ENCODE measurements around the gene POSTN. TPM values are rescaled to one million over a fixed set of nuclear protein-coding genes. Genes with fewer than 3 reads are reported as not detected.

Gene POSTN
- total and polyA plus RNA-seq, 11 donors, result 8.7 to 102 (median 24.2) TPM

DNA sequence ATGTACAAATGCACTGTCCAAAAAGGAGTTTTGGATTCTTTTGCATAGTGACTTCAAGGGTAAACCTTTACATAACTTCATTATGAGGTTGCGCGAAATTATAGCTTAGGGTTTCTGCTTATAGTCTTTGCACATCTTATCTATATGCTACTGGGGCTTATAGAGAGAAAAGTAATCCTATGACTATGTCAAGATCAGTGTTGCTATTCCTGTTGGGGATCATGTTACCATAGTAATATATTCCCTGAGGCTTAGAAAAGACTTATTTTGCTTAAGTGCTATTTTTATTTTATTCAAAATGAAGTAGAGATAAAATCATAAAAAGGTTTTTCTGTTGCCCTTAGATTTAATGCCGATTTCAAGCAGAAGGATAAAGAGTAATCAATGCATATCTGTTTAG, 14.7 kb upstream of the POSTN start:
- WGBS, 4 donors, result 78 to 83% (median 81%) methylated on average over 3 of the region's 3 CpGs
- Histone ChIP-seq H3K4me1 (no peaks in the 10 kb centered on the region), H3K36me3 (no peaks in the 10 kb centered on the region), H3K4me3 (no peak overlapping the region), H3K27ac (no peak overlapping the region), H3K9me3 (no peaks in the 10 kb centered on the region), H3K27me3 (no peaks in the 10 kb centered on the region)
- DNase-seq (no peak), ATAC-seq (no peak)
- intact Hi-C loops (cut with DNase I), result no loop called here
- TF ChIP-seq, protein P1, sequence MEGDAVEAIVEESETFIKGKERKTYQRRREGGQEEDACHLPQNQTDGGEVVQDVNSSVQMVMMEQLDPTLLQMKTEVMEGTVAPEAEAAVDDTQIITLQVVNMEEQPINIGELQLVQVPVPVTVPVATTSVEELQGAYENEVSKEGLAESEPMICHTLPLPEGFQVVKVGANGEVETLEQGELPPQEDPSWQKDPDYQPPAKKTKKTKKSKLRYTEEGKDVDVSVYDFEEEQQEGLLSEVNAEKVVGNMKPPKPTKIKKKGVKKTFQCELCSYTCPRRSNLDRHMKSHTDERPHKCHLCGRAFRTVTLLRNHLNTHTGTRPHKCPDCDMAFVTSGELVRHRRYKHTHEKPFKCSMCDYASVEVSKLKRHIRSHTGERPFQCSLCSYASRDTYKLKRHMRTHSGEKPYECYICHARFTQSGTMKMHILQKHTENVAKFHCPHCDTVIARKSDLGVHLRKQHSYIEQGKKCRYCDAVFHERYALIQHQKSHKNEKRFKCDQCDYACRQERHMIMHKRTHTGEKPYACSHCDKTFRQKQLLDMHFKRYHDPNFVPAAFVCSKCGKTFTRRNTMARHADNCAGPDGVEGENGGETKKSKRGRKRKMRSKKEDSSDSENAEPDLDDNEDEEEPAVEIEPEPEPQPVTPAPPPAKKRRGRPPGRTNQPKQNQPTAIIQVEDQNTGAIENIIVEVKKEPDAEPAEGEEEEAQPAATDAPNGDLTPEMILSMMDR (IDR thresholded peaks at IDR 0.05), result no peak
- no peak for TF ChIP-seq POLR2A (IDR thresholded peaks at IDR 0.05)

DNA sequence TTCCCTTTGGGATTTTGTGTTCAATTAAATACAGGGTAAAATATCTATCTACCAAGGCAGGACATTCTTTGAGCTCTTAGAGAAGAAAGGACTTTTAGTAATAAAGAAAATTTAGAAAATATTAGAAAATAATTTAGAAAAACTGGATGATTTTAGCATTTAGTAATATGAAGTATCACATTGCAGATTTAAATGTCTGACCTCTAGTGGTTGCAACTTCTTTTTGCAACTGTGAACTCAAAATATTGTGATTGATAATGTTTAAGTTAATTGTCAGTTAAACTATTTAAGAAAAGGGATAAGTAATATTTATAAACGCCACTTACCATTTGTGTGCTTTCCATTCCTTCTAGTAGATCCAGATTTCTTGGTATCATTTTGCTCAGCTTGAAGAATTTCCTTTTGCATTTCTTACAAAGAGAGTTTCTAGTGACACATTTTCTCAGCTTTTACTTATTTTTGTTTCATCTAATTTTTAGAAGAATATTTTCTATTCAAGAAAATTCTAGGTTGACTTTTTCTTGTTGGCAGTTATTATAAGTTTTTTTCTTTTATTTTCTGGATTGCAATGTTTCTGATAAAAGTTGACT, 10.3 kb upstream of the POSTN start:
- no peaks in the 10 kb centered on the region for H3K27me3 ChIP-seq
- no peak for DNase-seq
- WGBS, 4 donors, result 66 to 93% (median 83%) methylated on average over 1 of the region's 1 CpG
- H3K4me3 ChIP-seq, result no peak overlapping the region
- H3K9me3 ChIP-seq, result peaks cover 0 to 15% (median 0%) of the 10 kb centered on the region in 12 donors
- H3K36me3 ChIP-seq, result no peaks in the 10 kb centered on the region
- H3K27ac ChIP-seq, result no peak overlapping the region
- ATAC-seq, result no peak
- intact Hi-C loops (cut with DNase I), result loop anchor here in 6 of 10 donors (10.0 kb wide), 1 partner anchor 534 kb away; no protein-coding TSS in a partner anchor
- TF ChIP-seq, protein P1 (IDR thresholded peaks at IDR 0.05), result peak in 11 of 12 donors; percentile 13 to 53 (median 31)
- no peak for TF ChIP-seq POLR2A (IDR thresholded peaks at IDR 0.05)
- H3K4me1 ChIP-seq, result no peaks in the 10 kb centered on the region

DNA sequence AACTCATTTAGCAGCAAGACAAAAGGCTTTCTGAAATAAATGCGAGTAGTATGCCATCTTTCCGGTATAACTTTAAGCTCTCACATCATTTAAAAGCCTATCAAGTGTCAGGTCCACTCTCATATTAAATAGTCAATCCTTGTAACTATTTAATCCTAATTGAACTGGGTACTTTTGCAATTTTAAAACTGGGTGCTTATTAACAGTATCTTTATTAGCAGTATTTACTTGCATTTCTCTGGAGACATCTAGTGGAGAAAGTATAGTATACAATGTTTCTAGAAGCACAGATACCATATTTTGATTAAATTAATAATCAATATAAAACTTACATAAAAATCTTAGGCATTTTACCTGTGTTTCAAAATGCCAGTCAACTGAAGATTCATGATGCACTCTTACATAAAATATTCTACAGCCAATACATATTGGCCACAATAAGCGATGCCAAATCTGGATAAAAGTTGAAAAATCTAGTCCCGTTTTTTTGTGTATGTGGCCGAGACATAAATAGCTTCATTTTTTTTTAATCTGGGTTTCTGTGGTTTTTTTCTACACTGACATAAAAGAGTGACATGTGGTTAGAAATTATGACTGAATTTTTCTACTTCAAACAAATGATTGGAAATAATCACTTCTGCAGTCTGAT, 4.3 kb upstream of the POSTN start:
- H3K36me3 ChIP-seq, result no peaks in the 10 kb centered on the region
- peaks cover 0 to 12% (median 0%) of the 10 kb centered on the region in 12 donors for H3K9me3 ChIP-seq
- DNase-seq (no peak), ATAC-seq (peak in 1 of 4 donors; percentile 63)
- H3K4me1 ChIP-seq, result peaks cover 0 to 15% (median 0%) of the 10 kb centered on the region in 12 donors
- H3K4me3 ChIP-seq, result no peak overlapping the region
- intact Hi-C loops (cut with DNase I), result loop anchor here (1.0 to 10.0 kb wide), 6 partner anchors 494 to 529 kb away; no protein-coding TSS in a partner anchor
- no peaks in the 10 kb centered on the region for H3K27me3 ChIP-seq
- WGBS, 4 donors, result 68 to 74% (median 69%) methylated on average over 5 of the region's 5 CpGs
- TF ChIP-seq POLR2A (IDR thresholded peaks at IDR 0.05), result no peak
- TF ChIP-seq, protein P1 (IDR thresholded peaks at IDR 0.05), result peak; percentile 36 to 75 (median 66)
- H3K27ac ChIP-seq, result no peak overlapping the region

DNA sequence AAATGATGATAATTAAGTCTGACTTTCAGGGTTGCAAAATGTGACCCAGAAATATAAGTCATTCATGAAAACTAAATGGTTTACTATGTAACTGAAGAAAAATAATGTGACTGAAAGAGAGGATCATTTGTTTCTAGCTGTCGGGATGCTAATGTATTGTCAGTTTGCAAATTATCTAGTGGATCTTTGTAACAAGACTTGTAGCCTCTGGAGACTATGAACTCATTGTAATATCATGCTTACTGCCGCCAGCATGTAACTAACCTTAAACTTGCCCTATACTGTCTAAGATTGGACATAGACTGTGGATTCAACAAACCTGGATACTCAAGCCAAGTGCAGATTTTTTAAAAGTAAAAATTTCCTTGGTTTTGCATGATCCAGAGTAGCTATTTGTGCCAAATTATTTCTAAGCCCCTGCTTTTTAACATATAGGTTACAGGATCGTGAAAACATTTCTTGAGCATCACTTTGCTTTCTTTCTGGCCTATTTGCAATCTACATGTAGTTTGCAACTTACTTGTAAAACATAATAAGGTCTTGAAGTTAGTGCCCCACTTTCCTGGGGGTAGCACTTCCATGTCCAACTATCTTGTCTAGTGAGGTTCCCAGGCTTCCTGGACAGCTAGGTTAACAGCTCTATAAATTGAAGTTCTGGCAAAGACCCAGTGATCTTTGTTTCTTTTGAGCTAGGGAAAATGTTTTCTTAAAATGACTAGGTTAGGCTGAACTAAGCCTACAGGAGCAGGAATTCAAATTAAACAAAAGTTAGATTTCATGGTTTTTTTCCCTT, 3.3 kb upstream of the POSTN start:
- intact Hi-C loops (cut with DNase I), result loop anchor here (1.0 to 10.0 kb wide), 5 partner anchors 493 to 528 kb away; no protein-coding TSS in a partner anchor
- Histone ChIP-seq H3K9me3 (peaks cover 0 to 3% (median 0%) of the 10 kb centered on the region in 12 donors), H3K4me1 (peaks cover 0 to 18% (median 0%) of the 10 kb centered on the region in 12 donors), H3K27me3 (no peaks in the 10 kb centered on the region), H3K36me3 (no peaks in the 10 kb centered on the region), H3K4me3 (no peak overlapping the region), H3K27ac (no peak overlapping the region)
- WGBS, 4 donors, result 75 to 88% (median 78%) methylated on average over 3 of the region's 3 CpGs
- DNase-seq, result no peak
- TF ChIP-seq, protein P1 (IDR thresholded peaks at IDR 0.05), result no peak
- TF ChIP-seq POLR2A (IDR thresholded peaks at IDR 0.05), result no peak
- ATAC-seq, result no peak

All from heart left ventricle (tissue), 16 donors.